Mesenchymal stem cell (in vitro differentiated cells and primary cell): ENCODE data around the gene APC2.
"Not testable (repeated sequence)": the region's sequence is repeated elsewhere in the genome, so short reads cannot be mapped to it uniquely, and the experiment has no call there.

Experiments
- DNase-seq: peaks from one replicate; pipeline ENCODE4 v3.0.0-alpha.2; 2013
- H2AFZ ChIP-seq: one replicate; pipeline ENCODE4 v1.6.1; 2013; ENCODE audit warnings: low read depth, mild to moderate bottlenecking, control low read depth, inconsistent platforms, low read length, moderate library complexity
- H2AK5ac ChIP-seq: 2 replicates; pipeline ENCODE4 v1.6.1; 2013; ENCODE audit warnings: low read length, moderate library complexity, mild to moderate bottlenecking, inconsistent platforms; ENCODE audit not compliant: severe bottlenecking
- H2BK120ac ChIP-seq: one replicate; pipeline ENCODE4 v1.6.1; 2013; ENCODE audit warnings: low read depth, mild to moderate bottlenecking, inconsistent platforms, low read length, moderate library complexity
- H2BK12ac ChIP-seq, 2 experiments: one replicate each; pipeline ENCODE4 v1.6.1; 2013; ENCODE audit warnings: inconsistent platforms in 2 of 2, low read length in 2 of 2, mild to moderate bottlenecking in 2 of 2, moderate library complexity in 2 of 2, control low read depth in 1 of 2
- H2BK15ac ChIP-seq: one replicate; pipeline ENCODE4 v1.6.1; 2013; ENCODE audit warnings: mild to moderate bottlenecking, low read depth, inconsistent platforms; ENCODE audit not compliant: poor library complexity, severe bottlenecking
- H2BK5ac ChIP-seq: 2 replicates; pipeline ENCODE4 v1.6.1; 2013; ENCODE audit warnings: low read depth, mild to moderate bottlenecking, low read length, control low read depth, inconsistent platforms; ENCODE audit not compliant: poor library complexity, severe bottlenecking
- H3K14ac ChIP-seq, 2 experiments: one replicate each; pipeline ENCODE4 v1.6.1; 2013; ENCODE audit warnings: inconsistent platforms in 2 of 2, low read length in 2 of 2, control low read depth in 1 of 2, mild to moderate bottlenecking in 1 of 2, moderate library complexity in 1 of 2
- H3K18ac ChIP-seq, 2 experiments: one replicate each; pipeline ENCODE4 v1.6.1; 2013; ENCODE audit warnings: inconsistent platforms in 2 of 2, low read length in 2 of 2, control low read depth in 1 of 2, low read depth in 1 of 2, mild to moderate bottlenecking in 1 of 2
- H3K23ac ChIP-seq, 2 experiments: one replicate each; pipeline ENCODE4 v1.6.1; 2013; ENCODE audit warnings: inconsistent platforms in 2 of 2, low read length in 2 of 2, mild to moderate bottlenecking in 2 of 2, moderate library complexity in 2 of 2, control low read depth in 1 of 2
- H3K27ac ChIP-seq: 2 replicates; pipeline ENCODE4 v1.5.1; 2013; ENCODE audit warnings: mild to moderate bottlenecking, moderate library complexity, low read length, control low read depth, inconsistent platforms; ENCODE audit not compliant: poor library complexity, severe bottlenecking
- H3K27me3 ChIP-seq, 2 experiments: 2 replicates each; pipeline versions ENCODE4 v1.6.1 to v1.7.0; 2013; ENCODE audit warnings: low read length in 2 of 2, mild to moderate bottlenecking in 2 of 2, moderate library complexity in 2 of 2, control low read depth in 1 of 2, inconsistent platforms in 1 of 2; ENCODE audit not compliant: control insufficient read depth in 1 of 2, insufficient read depth in 1 of 2
- H3K36me3 ChIP-seq, 2 experiments: 2 replicates each; pipeline versions ENCODE4 v1.6.1 to v1.7.0; 2013; ENCODE audit warnings: low read length in 2 of 2, control low read depth in 1 of 2, inconsistent platforms in 1 of 2, low read depth in 1 of 2, mild to moderate bottlenecking in 1 of 2; ENCODE audit not compliant: insufficient read depth in 2 of 2, control insufficient read depth in 1 of 2
- H3K4ac ChIP-seq, 2 experiments: one replicate each; pipeline ENCODE4 v1.6.1; 2013; ENCODE audit warnings: inconsistent platforms in 2 of 2, low read length in 2 of 2, mild to moderate bottlenecking in 2 of 2, moderate library complexity in 2 of 2, control low read depth in 1 of 2, low read depth in 1 of 2
- H3K4me1 ChIP-seq: 2 replicates; pipeline ENCODE4 v1.6.1; 2013; ENCODE audit warnings: low read depth, low read length, control low read depth; ENCODE audit not compliant: control insufficient read depth, insufficient read depth
- H3K4me2 ChIP-seq: 2 replicates; pipeline ENCODE4 v1.6.1; 2013; ENCODE audit warnings: low read length, mild to moderate bottlenecking, inconsistent platforms; ENCODE audit not compliant: poor library complexity, severe bottlenecking
- H3K4me3 ChIP-seq, 2 experiments: 2 replicates each; pipeline versions ENCODE4 v1.5.1 to v1.7.0; 2013; ENCODE audit warnings: low read length in 2 of 2, mild to moderate bottlenecking in 2 of 2, control low read depth in 1 of 2, low read depth in 1 of 2; ENCODE audit not compliant: insufficient read depth in 1 of 2
- H3K79me1 ChIP-seq: replicated peaks from 2 replicates; pipeline ENCODE4 v1.6.1; 2013; ENCODE audit warnings: mild to moderate bottlenecking, control low read depth, low read length, inconsistent platforms; ENCODE audit not compliant: poor library complexity, severe bottlenecking
- H3K9ac ChIP-seq: 2 replicates; pipeline ENCODE4 v1.7.0; 2013; ENCODE audit warnings: mild to moderate bottlenecking, low read length, moderate library complexity
- H3K9me3 ChIP-seq: 2 replicates; pipeline ENCODE4 v1.7.0; 2013; ENCODE audit warnings: mild to moderate bottlenecking, low read length; ENCODE audit not compliant: control insufficient read depth
- H4K8ac ChIP-seq: one replicate; pipeline ENCODE4 v1.6.1; 2013; ENCODE audit warnings: inconsistent platforms, mild to moderate bottlenecking, low read length, moderate library complexity
- H4K91ac ChIP-seq: one replicate; pipeline ENCODE4 v1.6.1; 2013; ENCODE audit warnings: mild to moderate bottlenecking, low read length, inconsistent platforms
- WGBS: methylation state at CpG from one replicate; pipeline ENCODE4 v1.1.7; 2013; ENCODE audit warnings: mixed read lengths; 5-methylcytosine and 5-hydroxymethylcytosine counted together

APC2 gene

GRCh38 chr19:1499231-1499630 is 49.3 kb downstream of the APC2 start:
- H3K23ac ChIP-seq, H3K14ac ChIP-seq, H3K4me3 ChIP-seq, H3K27ac ChIP-seq, H3K4ac ChIP-seq, H3K18ac ChIP-seq, H2BK5ac ChIP-seq, H2BK15ac ChIP-seq, H4K91ac ChIP-seq, H3K36me3 ChIP-seq, H3K4me2 ChIP-seq, H3K9me3 ChIP-seq, H2AK5ac ChIP-seq, H2BK120ac ChIP-seq, H3K79me1 ChIP-seq, H4K8ac ChIP-seq, H3K9ac ChIP-seq, H2AFZ ChIP-seq, DNase-seq, H2BK12ac ChIP-seq: not testable (repeated sequence)
- Histone ChIP-seq H3K4me1 (peaks cover 14% of the 10 kb centered on the region), H3K27me3 (peaks cover 14 to 52% of the 10 kb centered on the region in 2 experiments)
- 92% methylated on average over 5 of the region's 34 CpGs for WGBS

GRCh38 chr19:1501200-1501595 is 51.3 kb downstream of the APC2 start:
- peaks cover 0 to 6% of the 10 kb centered on the region in 2 experiments for H3K36me3 ChIP-seq
- no peak overlapping the region for H2AK5ac ChIP-seq
- no peak overlapping the region for H4K91ac ChIP-seq
- no peak overlapping the region for H3K4me2 ChIP-seq
- no peak overlapping the region for H3K18ac ChIP-seq
- no peak overlapping the region for H4K8ac ChIP-seq
- peaks cover 14% of the 10 kb centered on the region for H3K4me1 ChIP-seq
- no peak overlapping the region for H2AFZ ChIP-seq
- H3K9ac ChIP-seq = no peak overlapping the region
- no peaks in the 10 kb centered on the region for H3K79me1 ChIP-seq
- no peak overlapping the region for H2BK5ac ChIP-seq
- no peak overlapping the region for H2BK12ac ChIP-seq
- no peak overlapping the region for H3K4me3 ChIP-seq
- no peaks in the 10 kb centered on the region for H3K9me3 ChIP-seq
- H3K14ac ChIP-seq = no peak overlapping the region
- H3K4ac ChIP-seq = no peak overlapping the region
- no peak overlapping the region for H3K23ac ChIP-seq
- no peak overlapping the region for H2BK15ac ChIP-seq
- 91% methylated on average over 9 of the region's 9 CpGs for WGBS
- H3K27ac ChIP-seq = no peak overlapping the region
- H2BK120ac ChIP-seq = no peak overlapping the region
- DNase-seq = no peak
- H3K27me3 ChIP-seq = peaks cover 16 to 51% of the 10 kb centered on the region in 2 experiments

- Histone ChIP-seq H3K4me3 (no peak overlapping the region), H3K23ac (no peak overlapping the region), H3K9ac (no peak overlapping the region), H3K4me1 (peaks cover 19% of the 10 kb centered on the region), H3K79me1 (no peaks in the 10 kb centered on the region), H2BK15ac (no peak overlapping the region), H3K14ac (no peak overlapping the region), H2BK5ac (no peak overlapping the region), H3K27ac (no peak overlapping the region), H2BK12ac (no peak overlapping the region), H2BK120ac (no peak overlapping the region), H2AFZ (no peak overlapping the region), H2AK5ac (no peak overlapping the region), H3K9me3 (no peaks in the 10 kb centered on the region), H3K4ac (no peak overlapping the region), H4K91ac (no peak overlapping the region), H3K27me3 (peaks cover 16 to 48% of the 10 kb centered on the region in 2 experiments), H4K8ac (no peak overlapping the region), H3K4me2 (no peak overlapping the region), H3K36me3 (peaks cover 0 to 6% of the 10 kb centered on the region in 2 experiments), H3K18ac (no peak overlapping the region)
- DNase-seq = no peak
- 77% methylated on average over 11 of the region's 14 CpGs for WGBS
These were observed 52.6 kb downstream of the APC2 start for GRCh38 chr19:1502433-1503088.

- Histone ChIP-seq H3K4ac (no peak overlapping the region), H3K27me3 (peaks cover 16 to 48% of the 10 kb centered on the region in 2 experiments), H4K91ac (peak overlapping the region; percentile 30), H3K79me1 (no peaks in the 10 kb centered on the region), H3K27ac (no peak overlapping the region), H3K36me3 (peaks cover 0 to 6% of the 10 kb centered on the region in 2 experiments), H2AK5ac (no peak overlapping the region), H4K8ac (peak overlapping the region; percentile 71), H2BK5ac (no peak overlapping the region), H3K4me2 (no peak overlapping the region), H2BK15ac (peak overlapping the region; percentile 36), H2BK120ac (no peak overlapping the region), H3K4me3 (peak overlapping the region in 1 of 2 experiments; percentile 33), H3K9ac (no peak overlapping the region), H2AFZ (no peak overlapping the region), H3K9me3 (no peaks in the 10 kb centered on the region), H3K18ac (no peak overlapping the region), H3K23ac (no peak overlapping the region), H3K14ac (no peak overlapping the region), H3K4me1 (peaks cover 23% of the 10 kb centered on the region), H2BK12ac (no peak overlapping the region)
- no peak for DNase-seq
- WGBS = 24% methylated on average over 48 of the region's 49 CpGs
These were observed 53.4 kb downstream of the APC2 start for GRCh38 chr19:1503089-1503924.
